Measurements from ENCODE around the gene FAM76B. TPM values are rescaled to one million over a fixed set of nuclear protein-coding genes. Genes with fewer than 3 reads are reported as not detected.

The FAM76B gene
- total RNA-seq, 4 donors from 2014 or later, result 14.8 to 33.8 (median 19.8) TPM

DNA sequence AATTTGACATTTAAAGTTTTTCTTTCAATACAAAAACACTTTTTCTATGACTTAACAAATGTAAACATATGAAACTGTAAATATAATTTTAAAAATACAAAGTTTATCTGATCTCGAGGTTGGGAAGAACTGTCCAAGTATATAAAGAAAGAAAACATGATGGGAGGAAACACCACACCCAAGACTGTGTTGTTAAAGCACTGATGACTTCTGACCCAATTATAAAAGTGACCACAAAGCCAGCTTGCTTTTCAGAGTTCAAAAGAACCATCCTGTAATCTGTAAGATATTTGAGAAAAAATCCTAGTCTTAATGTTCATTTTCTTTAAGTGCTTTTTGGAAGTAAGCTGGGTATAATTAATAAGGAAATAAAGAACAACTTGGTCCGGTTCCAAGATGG lies 16.3 kb upstream of the FAM76B start:
- WGBS, 2 donors, result 74 to 79% methylated on average over 2 of the region's 2 CpGs

DNA sequence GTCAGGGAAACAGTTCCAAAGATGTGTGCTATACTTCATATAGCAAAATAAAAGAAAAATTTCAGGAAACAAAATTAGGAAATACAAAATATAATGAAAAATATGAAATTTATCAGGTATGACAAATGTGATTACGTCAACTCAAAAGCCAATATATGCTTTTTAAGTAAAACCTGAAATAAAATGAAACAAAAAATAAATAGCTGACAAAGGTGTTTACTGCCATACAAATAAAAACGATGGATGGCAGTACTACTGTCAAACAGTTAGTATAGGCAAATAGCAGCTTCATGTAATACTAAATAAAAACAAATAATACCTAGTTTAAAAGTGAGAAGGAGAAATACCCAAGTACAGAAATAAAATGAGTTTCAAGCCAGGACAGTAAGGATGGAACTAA lies 14.4 kb upstream of the FAM76B start:
- whole genome bisulfite sequencing, 2 donors, result 90 to 95% methylated on average over 2 of the region's 2 CpGs
- no peaks in the 10 kb centered on the region for H3K9me3 ChIP-seq
- DNase-seq, result no peak
- H3K36me3 ChIP-seq, result peaks cover 0 to 60% (median 0%) of the 10 kb centered on the region in 3 donors
- intact Hi-C loops (cut with DNase I), result no loop called here
- H3K4me3 ChIP-seq, result no peak overlapping the region
- H3K27me3 ChIP-seq, result no peaks in the 10 kb centered on the region
- no peak for TF ChIP-seq POLR2A (IDR thresholded peaks at IDR 0.05)
- TF ChIP-seq, protein P1, sequence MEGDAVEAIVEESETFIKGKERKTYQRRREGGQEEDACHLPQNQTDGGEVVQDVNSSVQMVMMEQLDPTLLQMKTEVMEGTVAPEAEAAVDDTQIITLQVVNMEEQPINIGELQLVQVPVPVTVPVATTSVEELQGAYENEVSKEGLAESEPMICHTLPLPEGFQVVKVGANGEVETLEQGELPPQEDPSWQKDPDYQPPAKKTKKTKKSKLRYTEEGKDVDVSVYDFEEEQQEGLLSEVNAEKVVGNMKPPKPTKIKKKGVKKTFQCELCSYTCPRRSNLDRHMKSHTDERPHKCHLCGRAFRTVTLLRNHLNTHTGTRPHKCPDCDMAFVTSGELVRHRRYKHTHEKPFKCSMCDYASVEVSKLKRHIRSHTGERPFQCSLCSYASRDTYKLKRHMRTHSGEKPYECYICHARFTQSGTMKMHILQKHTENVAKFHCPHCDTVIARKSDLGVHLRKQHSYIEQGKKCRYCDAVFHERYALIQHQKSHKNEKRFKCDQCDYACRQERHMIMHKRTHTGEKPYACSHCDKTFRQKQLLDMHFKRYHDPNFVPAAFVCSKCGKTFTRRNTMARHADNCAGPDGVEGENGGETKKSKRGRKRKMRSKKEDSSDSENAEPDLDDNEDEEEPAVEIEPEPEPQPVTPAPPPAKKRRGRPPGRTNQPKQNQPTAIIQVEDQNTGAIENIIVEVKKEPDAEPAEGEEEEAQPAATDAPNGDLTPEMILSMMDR (IDR thresholded peaks at IDR 0.05), result no peak
- no peak overlapping the region for H3K27ac ChIP-seq
- H3K4me1 ChIP-seq, result no peaks in the 10 kb centered on the region

More for the DNA sequence above, 16.3 kb upstream of the FAM76B start:
- no peaks in the 10 kb centered on the region for H3K9me3 ChIP-seq
- intact Hi-C loops (cut with DNase I), result no loop called here
- H3K4me1 ChIP-seq, result no peaks in the 10 kb centered on the region
- no peak for TF ChIP-seq POLR2A (IDR thresholded peaks at IDR 0.05)
- no peaks in the 10 kb centered on the region for H3K27me3 ChIP-seq
- H3K4me3 ChIP-seq, result no peak overlapping the region
- peaks cover 0 to 41% (median 0%) of the 10 kb centered on the region in 3 donors for H3K36me3 ChIP-seq
- DNase-seq, result no peak
- H3K27ac ChIP-seq, result no peak overlapping the region

DNA sequence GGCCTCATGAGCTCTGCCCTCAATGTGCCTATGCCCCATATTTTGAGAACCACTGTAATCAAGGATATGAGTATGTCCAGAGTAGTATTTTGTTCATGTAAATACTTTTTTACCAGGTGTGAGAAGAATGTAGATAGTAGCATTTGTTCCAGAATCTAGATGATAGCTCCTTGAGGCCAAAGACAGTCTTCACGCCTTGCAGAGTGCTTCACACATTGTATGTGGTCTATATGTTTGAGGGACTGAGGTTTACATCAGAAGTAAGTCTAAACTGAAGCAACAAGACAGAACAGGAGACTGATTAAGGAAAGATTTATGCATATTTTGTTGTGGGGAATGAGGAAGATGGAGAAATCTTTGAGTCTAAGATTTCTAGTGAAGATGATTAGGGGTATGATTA lies 13.2 kb upstream of the FAM76B start:
- Histone ChIP-seq H3K4me1 (no peaks in the 10 kb centered on the region), H3K27me3 (no peaks in the 10 kb centered on the region), H3K4me3 (no peak overlapping the region), H3K9me3 (no peaks in the 10 kb centered on the region), H3K27ac (no peak overlapping the region), H3K36me3 (peaks cover 0 to 61% (median 0%) of the 10 kb centered on the region in 3 donors)
- no peak for DNase-seq
- WGBS, 2 donors, result 89 to 90% methylated on average over 1 of the region's 1 CpG
- intact Hi-C loops (cut with DNase I), result no loop called here
- no peak for TF ChIP-seq POLR2A (IDR thresholded peaks at IDR 0.05)
- TF ChIP-seq, protein P1 (IDR thresholded peaks at IDR 0.05), result no peak

DNA sequence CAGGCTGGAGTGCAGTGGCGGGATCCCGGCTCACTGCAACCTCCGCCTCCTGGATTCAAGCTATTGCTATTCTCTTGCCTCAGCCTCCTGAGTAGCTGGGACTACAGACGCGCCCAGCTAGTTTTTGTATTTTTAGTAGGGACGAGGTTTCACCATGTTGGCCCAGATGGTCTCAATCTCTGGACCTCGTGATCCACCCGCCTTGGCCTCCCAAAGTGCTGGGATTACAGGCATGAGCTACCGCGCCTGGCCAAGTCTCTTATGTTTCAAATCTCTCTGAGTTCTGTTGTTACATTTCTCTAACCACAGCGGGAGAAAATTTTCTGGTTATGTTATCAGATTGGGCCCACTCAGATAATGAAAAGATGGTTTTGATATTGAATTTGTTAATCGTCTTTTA lies 10.9 kb upstream of the FAM76B start:
- Histone ChIP-seq H3K27me3 (no peaks in the 10 kb centered on the region), H3K27ac (no peak overlapping the region), H3K36me3 (peaks cover 0 to 45% (median 0%) of the 10 kb centered on the region in 3 donors), H3K9me3 (no peaks in the 10 kb centered on the region), H3K4me3 (no peak overlapping the region), H3K4me1 (no peaks in the 10 kb centered on the region)
- WGBS, 2 donors, result 77 to 90% methylated on average over 11 to 12 of the region's 12 CpGs
- DNase-seq, result no peak
- intact Hi-C loops (cut with DNase I), result no loop called here
- TF ChIP-seq, protein P1 (IDR thresholded peaks at IDR 0.05), result no peak
- no peak for TF ChIP-seq POLR2A (IDR thresholded peaks at IDR 0.05)

DNA sequence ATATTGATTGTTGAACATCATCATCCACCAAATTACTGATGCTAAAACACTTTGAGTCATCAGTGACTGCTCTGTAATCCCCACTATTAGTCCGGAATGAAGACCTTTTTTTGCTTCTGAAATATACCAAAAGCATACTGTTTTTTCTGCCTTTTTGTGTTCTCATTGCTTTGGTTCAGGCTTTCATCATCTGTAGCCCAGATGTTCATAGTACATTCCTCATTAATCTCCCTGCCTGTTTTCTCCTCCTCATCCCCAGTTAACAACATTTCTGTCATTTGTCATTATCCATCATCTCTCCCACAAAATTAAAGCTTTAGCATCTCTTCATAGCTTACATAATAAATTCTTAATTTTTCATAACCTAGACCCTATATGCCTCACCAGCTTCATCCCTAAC lies 10.0 kb upstream of the FAM76B start:
- intact Hi-C loops (cut with DNase I), result no loop called here
- Histone ChIP-seq H3K27me3 (no peaks in the 10 kb centered on the region), H3K36me3 (peaks cover 0 to 40% (median 0%) of the 10 kb centered on the region in 3 donors), H3K9me3 (no peaks in the 10 kb centered on the region), H3K27ac (no peak overlapping the region), H3K4me1 (no peaks in the 10 kb centered on the region), H3K4me3 (no peak overlapping the region)
- DNase-seq, result no peak
- 86 to 92% methylated on average over 1 of the region's 1 CpG for WGBS, 2 donors
- TF ChIP-seq POLR2A (IDR thresholded peaks at IDR 0.05), result no peak
- TF ChIP-seq, protein P1 (IDR thresholded peaks at IDR 0.05), result no peak

DNA sequence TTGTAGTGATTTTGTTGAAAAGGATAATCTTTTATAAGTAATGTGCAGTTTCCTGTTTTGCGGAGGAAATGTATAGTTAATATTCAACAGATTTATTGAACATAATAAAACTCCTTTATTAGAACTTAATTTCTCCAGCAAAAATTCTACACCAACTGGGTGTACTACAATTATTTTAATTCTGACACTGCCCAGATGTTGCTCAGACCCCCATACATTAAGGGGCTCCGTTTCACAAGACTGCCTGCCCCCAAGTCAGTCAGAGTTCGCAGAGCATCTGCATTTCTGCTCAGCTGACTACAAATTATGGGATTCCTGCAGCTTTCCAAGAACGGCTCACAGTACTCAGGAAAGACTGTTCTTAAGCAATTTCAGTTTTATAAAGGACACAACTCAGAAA lies 6.9 kb upstream of the FAM76B start:
- H3K27me3 ChIP-seq, result no peaks in the 10 kb centered on the region
- no peak overlapping the region for H3K27ac ChIP-seq
- intact Hi-C loops (cut with DNase I), result no loop called here
- no peak overlapping the region for H3K4me3 ChIP-seq
- DNase-seq, result no peak
- no peaks in the 10 kb centered on the region for H3K9me3 ChIP-seq
- peaks cover 0 to 12% (median 2%) of the 10 kb centered on the region in 3 donors for H3K4me1 ChIP-seq
- TF ChIP-seq POLR2A (IDR thresholded peaks at IDR 0.05), result no peak
- TF ChIP-seq, protein P1 (IDR thresholded peaks at IDR 0.05), result no peak
- peaks cover 0 to 24% (median 0%) of the 10 kb centered on the region in 3 donors for H3K36me3 ChIP-seq
- WGBS, 2 donors, result 92 to 94% methylated on average over 4 of the region's 4 CpGs
